Measurements from ENCODE around the gene DCAF5.
"Not testable (repeated sequence)": the region's sequence is repeated elsewhere in the genome, so short reads cannot be mapped to it uniquely, and the experiment has no call there.

Gene DCAF5

GRCh38 chr14:69023035-69023434, 129.9 kb downstream of the DCAF5 start:
- DNase-seq (ENCODE audit: low spot score): no peak
- TF ChIP-seq, protein P1, sequence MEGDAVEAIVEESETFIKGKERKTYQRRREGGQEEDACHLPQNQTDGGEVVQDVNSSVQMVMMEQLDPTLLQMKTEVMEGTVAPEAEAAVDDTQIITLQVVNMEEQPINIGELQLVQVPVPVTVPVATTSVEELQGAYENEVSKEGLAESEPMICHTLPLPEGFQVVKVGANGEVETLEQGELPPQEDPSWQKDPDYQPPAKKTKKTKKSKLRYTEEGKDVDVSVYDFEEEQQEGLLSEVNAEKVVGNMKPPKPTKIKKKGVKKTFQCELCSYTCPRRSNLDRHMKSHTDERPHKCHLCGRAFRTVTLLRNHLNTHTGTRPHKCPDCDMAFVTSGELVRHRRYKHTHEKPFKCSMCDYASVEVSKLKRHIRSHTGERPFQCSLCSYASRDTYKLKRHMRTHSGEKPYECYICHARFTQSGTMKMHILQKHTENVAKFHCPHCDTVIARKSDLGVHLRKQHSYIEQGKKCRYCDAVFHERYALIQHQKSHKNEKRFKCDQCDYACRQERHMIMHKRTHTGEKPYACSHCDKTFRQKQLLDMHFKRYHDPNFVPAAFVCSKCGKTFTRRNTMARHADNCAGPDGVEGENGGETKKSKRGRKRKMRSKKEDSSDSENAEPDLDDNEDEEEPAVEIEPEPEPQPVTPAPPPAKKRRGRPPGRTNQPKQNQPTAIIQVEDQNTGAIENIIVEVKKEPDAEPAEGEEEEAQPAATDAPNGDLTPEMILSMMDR (IDR thresholded peaks at IDR 0.05): no peak
- Histone ChIP-seq H3K4me3 (no peak overlapping the region), H3K27ac (no peak overlapping the region)

DNA sequence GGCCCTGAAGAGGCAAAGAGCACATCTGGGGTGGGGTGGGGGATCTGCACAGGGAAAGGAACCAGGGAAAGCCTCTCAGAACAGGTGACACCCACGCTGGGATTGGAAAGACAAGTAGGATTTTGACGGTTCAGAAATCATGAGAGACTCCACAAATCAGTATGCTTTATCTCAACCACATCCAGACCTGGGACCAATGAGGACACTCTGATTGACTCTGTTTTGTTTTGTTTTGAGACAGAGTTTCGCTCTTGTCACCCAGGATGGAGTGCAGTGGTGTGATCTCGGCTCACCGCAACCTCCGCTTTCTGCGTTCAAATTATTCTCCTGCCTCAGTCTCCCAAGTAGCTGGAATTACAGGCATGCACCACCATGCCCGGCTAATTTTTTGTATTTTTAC, 130.8 kb downstream of the DCAF5 start:
- not testable (repeated sequence) for H3K27ac ChIP-seq; H3K4me3 ChIP-seq; DNase-seq (ENCODE audit: low spot score)

GRCh38 chr14:69017706-69018105, 135.2 kb downstream of the DCAF5 start:
- Histone ChIP-seq H3K4me3 (no peak overlapping the region), H3K27ac (no peak overlapping the region)
- no peak for DNase-seq (ENCODE audit: low spot score)
- TF ChIP-seq, protein P1 (IDR thresholded peaks at IDR 0.05): no peak

GRCh38 chr14:69014829-69015259, 138.1 kb downstream of the DCAF5 start:
- no peak for DNase-seq (ENCODE audit: low spot score)
- Histone ChIP-seq H3K4me3 (no peak overlapping the region), H3K27ac (no peak overlapping the region)
- TF ChIP-seq, protein P1 (IDR thresholded peaks at IDR 0.05): no peak

GRCh38 chr14:69013943-69014782, 138.8 kb downstream of the DCAF5 start:
- Histone ChIP-seq H3K27ac (no peak overlapping the region), H3K4me3 (no peak overlapping the region)
- TF ChIP-seq, protein P1 (IDR thresholded peaks at IDR 0.05): no peak
- DNase-seq (ENCODE audit: low spot score): no peak

DNA sequence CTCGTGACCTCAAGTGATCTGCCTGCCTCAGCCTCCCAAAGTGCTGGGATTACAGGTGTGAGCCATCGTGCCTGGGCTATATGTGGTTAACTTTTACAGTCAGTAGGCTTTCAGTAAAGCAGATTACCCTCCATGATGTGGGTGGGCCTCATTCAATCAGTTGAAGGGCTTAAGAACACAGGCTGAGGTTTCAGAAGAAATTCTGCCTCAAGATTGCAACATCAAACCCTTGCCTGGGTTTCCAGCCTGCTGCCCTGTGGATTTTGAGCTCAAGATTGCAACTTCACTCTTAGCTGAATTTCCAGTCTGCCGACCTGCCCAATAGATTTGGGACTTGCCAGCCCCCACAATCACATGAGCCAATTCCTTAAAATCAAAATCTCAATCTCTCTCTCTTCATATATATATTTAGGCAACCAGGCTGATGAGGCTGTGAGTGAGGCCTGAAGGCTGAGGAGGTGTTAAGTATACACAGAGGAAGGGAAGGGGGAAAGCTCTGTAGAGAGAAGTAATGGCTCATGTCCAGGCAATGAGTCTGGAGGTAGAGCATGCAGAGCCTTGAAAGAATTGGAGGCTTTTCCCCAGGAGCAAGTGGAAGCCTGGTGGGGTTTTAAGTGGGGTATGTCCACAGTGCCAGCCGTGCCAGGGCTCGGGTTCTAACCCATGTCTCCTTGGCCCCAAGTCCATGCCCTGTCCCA, 140.5 kb downstream of the DCAF5 start:
- no peak overlapping the region for H3K27ac ChIP-seq
- no peak overlapping the region for H3K4me3 ChIP-seq
- DNase-seq (ENCODE audit: low spot score): no peak
- TF ChIP-seq, protein P1 (IDR thresholded peaks at IDR 0.05): no peak

GRCh38 chr14:69010648-69011047, 142.3 kb downstream of the DCAF5 start:
- TF ChIP-seq, protein P1 (IDR thresholded peaks at IDR 0.05): no peak
- Histone ChIP-seq H3K27ac (no peak overlapping the region), H3K4me3 (no peak overlapping the region)
- DNase-seq (ENCODE audit: low spot score): no peak

All from coronary artery (tissue), 2 donors.